SJCRH30 (cell line): ENCODE results near the gene ZNF831. TPM values are rescaled to one million over a fixed set of nuclear protein-coding genes. Genes with fewer than 3 reads are reported as not detected.

Experiments
- DNase-seq, 2 experiments: peaks; one replicate each; pipeline ENCODE4 v3.0.0-alpha.2; 2015 to 2020
- H3K27ac ChIP-seq: fragments of 250-450 bp; sonication (Bioruptor Pico); 2 replicates; pipeline ENCODE4 v1.5.1; 2020; ENCODE audit warnings: mild to moderate bottlenecking, moderate library complexity
- H3K27me3 ChIP-seq: fragments of 250-450 bp; sonication (Bioruptor Pico); 2 replicates; pipeline ENCODE4 v1.5.1; 2020; ENCODE audit warnings: mild to moderate bottlenecking, moderate library complexity
- H3K36me3 ChIP-seq: fragments of 250-450 bp; sonication (Bioruptor Pico); 2 replicates; pipeline ENCODE4 v1.5.1; 2020; ENCODE audit warnings: mild to moderate bottlenecking, moderate library complexity
- H3K4me1 ChIP-seq: fragments of 250-450 bp; sonication (Bioruptor Pico); 2 replicates; pipeline ENCODE4 v1.5.1; 2020; ENCODE audit warnings: mild to moderate bottlenecking, moderate library complexity
- H3K4me3 ChIP-seq: fragments of 250-450 bp; sonication (Bioruptor Pico); 2 replicates; pipeline ENCODE4 v1.5.1; 2020; ENCODE audit warnings: mild to moderate bottlenecking, moderate library complexity
- H3K9me3 ChIP-seq: fragments of 250-450 bp; sonication (Bioruptor Pico); replicated peaks from 2 replicates; pipeline ENCODE4 v1.5.1; 2020; ENCODE audit warnings: mild to moderate bottlenecking, moderate library complexity
- total RNA-seq: library from RNA; depleted of rRNA; stranded (reverse); fragments of >200 nt; shearing (Covaris generic); gene quantifications from 2 replicates; pipeline ENCODE4 v1.2.3, GENCODE V29; 2014

The ZNF831 gene
- total RNA-seq, 1 experiment from 2014 or later = 0.59 TPM

GRCh38 chr20:59157961-59158541 lies 5.6 kb upstream of the ZNF831 start:
- no peak overlapping the region for H3K4me3 ChIP-seq
- H3K27me3 ChIP-seq = peaks cover 3% of the 10 kb centered on the region; the same call in 1 of the 2 replicates
- no peaks in the 10 kb centered on the region for H3K9me3 ChIP-seq
- no peak for DNase-seq
- H3K36me3 ChIP-seq = no peaks in the 10 kb centered on the region
- no peaks in the 10 kb centered on the region for H3K4me1 ChIP-seq
- H3K27ac ChIP-seq = no peak overlapping the region

- Histone ChIP-seq H3K4me3 (no peak overlapping the region), H3K27me3 (peaks cover 3% of the 10 kb centered on the region; the same call in 1 of the 2 replicates), H3K4me1 (no peaks in the 10 kb centered on the region), H3K36me3 (no peaks in the 10 kb centered on the region), H3K27ac (no peak overlapping the region), H3K9me3 (no peaks in the 10 kb centered on the region)
- no peak for DNase-seq
Observed at GRCh38 chr20:59158673-59159072, 4.9 kb upstream of the ZNF831 start.

- no peak for DNase-seq
- H3K36me3 ChIP-seq = no peaks in the 10 kb centered on the region
Observed at GRCh38 chr20:59159091-59159490, 4.5 kb upstream of the ZNF831 start.

GRCh38 chr20:59159493-59160376 lies 3.9 kb upstream of the ZNF831 start:
- peak in 1 of 2 experiments; percentile 75 for DNase-seq
- no peaks in the 10 kb centered on the region for H3K4me1 ChIP-seq
- no peaks in the 10 kb centered on the region; the same call in 1 of the 2 replicates for H3K27me3 ChIP-seq
- H3K9me3 ChIP-seq = no peaks in the 10 kb centered on the region
- no peak overlapping the region for H3K4me3 ChIP-seq
- no peak overlapping the region for H3K27ac ChIP-seq
- no peaks in the 10 kb centered on the region for H3K36me3 ChIP-seq

More at GRCh38 chr20:59159091-59159490, 4.5 kb upstream of the ZNF831 start:
- Histone ChIP-seq H3K4me1 (no peaks in the 10 kb centered on the region), H3K9me3 (no peaks in the 10 kb centered on the region), H3K4me3 (no peak overlapping the region), H3K27me3 (no peaks in the 10 kb centered on the region; the same call in 1 of the 2 replicates), H3K27ac (no peak overlapping the region)

GRCh38 chr20:59160389-59161115 lies 3.1 kb upstream of the ZNF831 start:
- no peak overlapping the region for H3K4me3 ChIP-seq
- DNase-seq = no peak
- H3K36me3 ChIP-seq = no peaks in the 10 kb centered on the region
- H3K27ac ChIP-seq = no peak overlapping the region
- no peaks in the 10 kb centered on the region for H3K9me3 ChIP-seq
- no peaks in the 10 kb centered on the region for H3K4me1 ChIP-seq
- H3K27me3 ChIP-seq = no peaks in the 10 kb centered on the region

- Histone ChIP-seq H3K36me3 (no peaks in the 10 kb centered on the region), H3K4me3 (no peak overlapping the region), H3K4me1 (no peaks in the 10 kb centered on the region), H3K9me3 (no peaks in the 10 kb centered on the region), H3K27ac (no peak overlapping the region), H3K27me3 (no peaks in the 10 kb centered on the region)
- DNase-seq = no peak
Observed at GRCh38 chr20:59161721-59162120, 1.9 kb upstream of the ZNF831 start.

GRCh38 chr20:59164686-59165391 lies 1.2 kb downstream of the ZNF831 start:
- Histone ChIP-seq H3K4me1 (no peaks in the 10 kb centered on the region), H3K27me3 (no peaks in the 10 kb centered on the region), H3K9me3 (no peaks in the 10 kb centered on the region), H3K36me3 (no peaks in the 10 kb centered on the region), H3K4me3 (no peak overlapping the region), H3K27ac (no peak overlapping the region)
- DNase-seq = no peak

GRCh38 chr20:59165396-59165795 lies 1.8 kb downstream of the ZNF831 start:
- no peaks in the 10 kb centered on the region for H3K36me3 ChIP-seq
- H3K27ac ChIP-seq = no peak overlapping the region
- no peaks in the 10 kb centered on the region for H3K4me1 ChIP-seq
- H3K4me3 ChIP-seq = no peak overlapping the region
- no peaks in the 10 kb centered on the region for H3K9me3 ChIP-seq
- no peak for DNase-seq
- no peaks in the 10 kb centered on the region for H3K27me3 ChIP-seq

- no peak for DNase-seq
Observed at GRCh38 chr20:59165891-59166709, 2.5 kb downstream of the ZNF831 start.

GRCh38 chr20:59170406-59171349 lies 7.1 kb downstream of the ZNF831 start:
- no peaks in the 10 kb centered on the region for H3K36me3 ChIP-seq
- no peaks in the 10 kb centered on the region for H3K4me1 ChIP-seq
- H3K4me3 ChIP-seq = no peak overlapping the region
- H3K9me3 ChIP-seq = no peaks in the 10 kb centered on the region
- H3K27ac ChIP-seq = no peak overlapping the region
- DNase-seq = no peak
- no peaks in the 10 kb centered on the region for H3K27me3 ChIP-seq

More at GRCh38 chr20:59165891-59166709, 2.5 kb downstream of the ZNF831 start:
- Histone ChIP-seq H3K4me3 (no peak overlapping the region), H3K4me1 (no peaks in the 10 kb centered on the region), H3K36me3 (no peaks in the 10 kb centered on the region), H3K9me3 (no peaks in the 10 kb centered on the region), H3K27ac (no peak overlapping the region), H3K27me3 (no peaks in the 10 kb centered on the region)

- H3K27ac ChIP-seq = no peak overlapping the region
- no peaks in the 10 kb centered on the region for H3K9me3 ChIP-seq
- no peak overlapping the region for H3K4me3 ChIP-seq
- no peaks in the 10 kb centered on the region for H3K27me3 ChIP-seq
- H3K4me1 ChIP-seq = no peaks in the 10 kb centered on the region
- H3K36me3 ChIP-seq = no peaks in the 10 kb centered on the region
- no peak for DNase-seq
Observed at GRCh38 chr20:59171986-59172385, 8.4 kb downstream of the ZNF831 start.

- H3K36me3 ChIP-seq = no peaks in the 10 kb centered on the region
- no peaks in the 10 kb centered on the region for H3K9me3 ChIP-seq
- H3K27ac ChIP-seq = no peak overlapping the region
- no peaks in the 10 kb centered on the region for H3K4me1 ChIP-seq
- H3K27me3 ChIP-seq = no peaks in the 10 kb centered on the region
- no peak for DNase-seq
- no peak overlapping the region for H3K4me3 ChIP-seq
Observed at GRCh38 chr20:59173938-59174491, 10.4 kb downstream of the ZNF831 start.

GRCh38 chr20:59175002-59175401 lies 11.4 kb downstream of the ZNF831 start:
- no peaks in the 10 kb centered on the region for H3K4me1 ChIP-seq
- no peak overlapping the region for H3K27ac ChIP-seq
- no peak overlapping the region for H3K4me3 ChIP-seq
- no peaks in the 10 kb centered on the region for H3K36me3 ChIP-seq
- no peak for DNase-seq
- H3K27me3 ChIP-seq = no peaks in the 10 kb centered on the region
- no peaks in the 10 kb centered on the region for H3K9me3 ChIP-seq
